Activated naive CD8-positive, alpha-beta T cell treated with anti-CD3 and anti-CD28 coated beads for 36 hours (primary cell): ENCODE measurements around the gene HOXD9. TPM values are rescaled to one million over a fixed set of nuclear protein-coding genes. Genes with fewer than 3 reads are reported as not detected.
A peak's percentile ranks its signal among the peaks of the same experiment; 100 is the strongest.

Experiments used
- DNase-seq: peaks from one replicate; pipeline ENCODE4 v3.0.0; 2021
- H3K27ac Mint-ChIP-seq: one replicate; pipeline ENCODE4 v1.8.0; 2022; ENCODE audit warnings: mild to moderate bottlenecking, moderate library complexity, mixed read lengths
- H3K27me3 Mint-ChIP-seq: one replicate; pipeline ENCODE4 v1.8.0; 2022; ENCODE audit warnings: mild to moderate bottlenecking, mixed read lengths
- H3K36me3 Mint-ChIP-seq: one replicate; pipeline ENCODE4 v1.8.0; 2021; ENCODE audit warnings: mild to moderate bottlenecking, mixed read lengths
- H3K4me1 Mint-ChIP-seq: one replicate; pipeline ENCODE4 v1.8.0; 2021; ENCODE audit warnings: mixed read lengths
- H3K4me3 Mint-ChIP-seq: one replicate; pipeline ENCODE4 v1.8.0; 2022; ENCODE audit warnings: mild to moderate bottlenecking, moderate library complexity, mixed read lengths
- H3K9me3 Mint-ChIP-seq: one replicate; pipeline ENCODE4 v1.8.0; 2022; ENCODE audit warnings: mixed read lengths
- total RNA-seq, 2 experiments: library from RNA; stranded (reverse); gene quantifications; one replicate each; pipeline ENCODE4 v1.2.3, GENCODE V29; 2021

Gene HOXD9
- total RNA-seq, 2 experiments from 2014 or later, result not detected

GRCh38 chr2:176082824-176083751, 39.4 kb upstream of the HOXD9 start:
- Mint-ChIP-seq H3K27me3 (peaks cover 95% of the 10 kb centered on the region), H3K4me1 (peaks cover 17% of the 10 kb centered on the region), H3K36me3 (peaks cover 40% of the 10 kb centered on the region), H3K9me3 (peaks cover 42% of the 10 kb centered on the region), H3K4me3 (peak overlapping the region; percentile 32), H3K27ac (peak overlapping the region; percentile 48)
- DNase-seq, result no peak

- peaks cover 38% of the 10 kb centered on the region for H3K36me3 Mint-ChIP-seq
- peaks cover 37% of the 10 kb centered on the region for H3K9me3 Mint-ChIP-seq
- peak within 1 kb of the TSS; percentile 69 for H3K27ac Mint-ChIP-seq
- H3K27me3 Mint-ChIP-seq, result peaks cover 95% of the 10 kb centered on the region
- peaks cover 19% of the 10 kb centered on the region for H3K4me1 Mint-ChIP-seq
- no peak for DNase-seq
- peak within 1 kb of the TSS; percentile 32 for H3K4me3 Mint-ChIP-seq
Measured at GRCh38 chr2:176083796-176084261, 38.7 kb upstream of the HOXD9 start, which contains the start of gene EVX2. Gene EVX2, minus strand, starts transcription at chr2:176083962. Its CDS starts 186 bp downstream, at chr2:176083776.

GRCh38 chr2:176084611-176085119, 37.9 kb upstream of the HOXD9 start:
- Mint-ChIP-seq H3K27me3 (peaks cover 95% of the 10 kb centered on the region), H3K9me3 (peaks cover 30% of the 10 kb centered on the region), H3K4me1 (peaks cover 12% of the 10 kb centered on the region), H3K36me3 (peaks cover 31% of the 10 kb centered on the region), H3K4me3 (peak overlapping the region; percentile 25), H3K27ac (peak overlapping the region; percentile 69)
- no peak for DNase-seq

DNA sequence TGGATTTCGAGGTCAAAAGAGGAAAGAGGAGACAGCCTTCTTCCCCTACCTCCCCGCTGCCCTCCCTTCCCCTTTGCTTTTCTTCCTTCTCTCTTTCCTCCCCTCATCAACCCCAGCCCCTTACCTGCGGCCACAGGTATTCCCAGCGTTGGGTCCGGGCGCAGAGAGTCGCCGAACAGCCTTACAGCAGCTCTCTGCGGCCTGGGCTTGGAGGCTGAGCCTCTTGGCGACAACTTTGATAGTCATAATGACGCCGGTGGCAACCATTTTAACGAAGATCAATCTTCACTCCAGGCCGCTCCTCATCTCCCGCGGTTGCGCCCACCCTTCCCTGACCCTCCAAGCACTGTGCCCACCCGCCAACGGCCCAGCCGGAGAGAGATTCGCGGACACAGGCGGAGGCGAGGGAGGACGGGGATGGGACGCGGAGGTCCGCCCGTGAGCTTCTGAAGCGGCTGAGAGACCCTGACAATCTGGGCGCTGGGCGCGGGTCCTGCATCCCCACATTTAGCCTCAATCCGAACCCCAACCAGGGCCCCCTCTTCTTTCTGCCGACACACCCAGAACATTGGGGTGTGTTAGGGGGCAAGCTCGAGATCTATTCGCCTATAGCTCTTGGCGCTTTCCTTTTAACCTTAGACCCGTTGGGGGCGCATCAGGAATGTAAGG, 37.3 kb upstream of the HOXD9 start:
- peaks cover 99% of the 10 kb centered on the region for H3K27me3 Mint-ChIP-seq
- H3K27ac Mint-ChIP-seq, result no peak overlapping the region
- H3K4me1 Mint-ChIP-seq, result peaks cover 12% of the 10 kb centered on the region
- H3K4me3 Mint-ChIP-seq, result no peak overlapping the region
- no peak for DNase-seq
- H3K9me3 Mint-ChIP-seq, result peaks cover 30% of the 10 kb centered on the region
- peaks cover 31% of the 10 kb centered on the region for H3K36me3 Mint-ChIP-seq

DNA sequence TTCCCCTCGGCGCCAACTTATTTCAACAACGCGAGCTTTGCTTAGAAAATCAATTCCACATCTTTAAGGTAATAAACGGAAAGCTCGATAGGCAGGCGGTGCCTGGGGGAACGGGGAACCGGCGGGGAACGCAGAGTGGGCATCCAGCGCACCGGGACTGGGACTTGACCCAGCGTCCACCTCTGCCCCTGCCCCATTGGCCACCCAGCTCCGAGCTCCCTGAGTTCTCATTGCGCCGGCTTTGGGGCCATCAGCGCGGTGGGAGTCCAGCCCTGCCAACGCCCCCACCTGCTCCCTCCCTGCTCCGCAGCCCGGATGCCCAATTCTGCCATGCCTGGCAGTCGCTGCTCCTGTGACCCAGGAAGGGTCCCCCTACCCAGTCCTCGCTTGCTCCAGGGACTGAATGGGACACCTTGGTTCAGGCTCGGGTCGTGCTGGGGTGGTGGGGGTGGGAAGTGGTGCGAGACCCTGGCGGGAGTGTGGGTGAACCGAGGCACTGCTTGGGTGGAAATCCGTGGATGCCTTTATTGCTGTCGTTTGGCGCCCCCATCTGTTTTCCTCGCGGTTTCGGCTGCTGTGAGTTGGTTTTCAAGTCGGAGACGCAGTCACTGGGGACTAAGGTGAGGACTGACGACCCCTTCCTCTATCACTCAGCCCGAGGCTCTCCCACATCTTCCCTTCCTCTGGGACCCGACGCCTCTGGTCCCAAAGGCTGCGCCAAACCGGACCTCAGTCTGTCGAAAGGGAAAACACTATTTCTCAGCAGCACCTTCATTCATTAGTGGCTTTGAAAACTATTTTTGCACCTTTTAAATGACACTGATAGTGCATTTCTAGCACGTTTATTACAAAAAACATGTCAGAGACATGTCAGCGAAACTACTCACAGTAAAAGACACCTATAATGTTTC, 36.4 kb upstream of the HOXD9 start:
- peak overlapping the region; percentile 58 for H3K27ac Mint-ChIP-seq

GRCh38 chr2:176087330-176088047, 35.0 kb upstream of the HOXD9 start:
- DNase-seq, result no peak
- H3K27ac Mint-ChIP-seq, result no peak overlapping the region
- peaks cover 98% of the 10 kb centered on the region for H3K27me3 Mint-ChIP-seq
- no peak overlapping the region for H3K4me3 Mint-ChIP-seq
- H3K4me1 Mint-ChIP-seq, result peaks cover 12% of the 10 kb centered on the region
- H3K9me3 Mint-ChIP-seq, result peaks cover 25% of the 10 kb centered on the region
- H3K36me3 Mint-ChIP-seq, result peaks cover 24% of the 10 kb centered on the region

More for the DNA sequence above, 36.4 kb upstream of the HOXD9 start:
- peaks cover 9% of the 10 kb centered on the region for H3K4me1 Mint-ChIP-seq
- H3K4me3 Mint-ChIP-seq, result no peak overlapping the region
- peaks cover 29% of the 10 kb centered on the region for H3K36me3 Mint-ChIP-seq
- no peak for DNase-seq
- peaks cover 100% of the 10 kb centered on the region for H3K27me3 Mint-ChIP-seq
- H3K9me3 Mint-ChIP-seq, result peaks cover 28% of the 10 kb centered on the region

DNA sequence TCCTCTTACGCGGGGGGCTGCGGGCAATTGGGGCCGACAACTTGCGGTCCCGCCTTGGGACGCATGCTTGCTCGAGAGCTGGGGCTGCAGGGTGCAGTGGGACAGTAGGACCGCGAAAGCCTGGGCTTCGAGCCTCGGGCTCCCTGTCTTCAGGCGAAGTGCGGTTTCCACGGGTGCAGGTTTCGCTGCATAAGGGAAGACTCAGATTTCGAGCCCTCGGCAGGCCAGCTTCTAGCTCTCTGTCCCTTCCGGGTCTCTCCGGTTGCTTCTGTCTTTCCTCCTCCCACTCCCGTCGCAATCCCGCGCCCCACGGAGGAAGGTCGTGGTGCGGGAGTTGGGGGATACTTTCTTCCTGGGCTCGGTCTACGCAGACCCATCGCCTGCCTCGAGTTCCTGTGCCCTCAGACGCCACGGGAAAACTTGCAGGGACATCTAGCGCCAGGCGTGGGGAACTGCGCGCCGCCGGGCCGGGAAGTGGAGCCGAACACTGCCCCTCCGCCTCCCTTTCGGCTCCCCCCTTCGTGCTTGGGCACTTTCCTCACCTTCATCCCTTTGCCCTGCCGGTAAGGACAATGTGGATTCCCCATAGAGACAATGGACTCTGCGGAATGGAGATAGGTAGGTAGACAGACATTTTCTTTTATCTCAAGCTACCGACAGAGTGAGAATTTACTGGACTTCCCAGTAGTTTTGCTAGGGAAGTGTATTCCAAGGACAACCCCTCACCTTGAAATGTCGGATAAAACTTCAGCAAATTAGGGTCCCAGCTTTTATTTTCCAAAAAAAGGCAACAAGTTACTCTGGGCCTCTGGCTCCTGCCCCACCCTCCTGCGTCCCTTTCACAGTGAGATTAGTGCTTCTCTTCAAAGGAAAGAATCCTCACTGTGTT, 34.2 kb upstream of the HOXD9 start:
- H3K27me3 Mint-ChIP-seq, result peaks cover 94% of the 10 kb centered on the region
- DNase-seq, result no peak
- H3K4me1 Mint-ChIP-seq, result peaks cover 13% of the 10 kb centered on the region
- H3K9me3 Mint-ChIP-seq, result peaks cover 25% of the 10 kb centered on the region
- H3K4me3 Mint-ChIP-seq, result peak overlapping the region; percentile 58
- H3K27ac Mint-ChIP-seq, result no peak overlapping the region
- peaks cover 20% of the 10 kb centered on the region for H3K36me3 Mint-ChIP-seq

- H3K36me3 Mint-ChIP-seq, result peaks cover 15% of the 10 kb centered on the region
- no peak overlapping the region for H3K4me3 Mint-ChIP-seq
- peaks cover 18% of the 10 kb centered on the region for H3K4me1 Mint-ChIP-seq
- peaks cover 20% of the 10 kb centered on the region for H3K9me3 Mint-ChIP-seq
- H3K27me3 Mint-ChIP-seq, result peaks cover 94% of the 10 kb centered on the region
- H3K27ac Mint-ChIP-seq, result no peak overlapping the region
- DNase-seq, result no peak
Measured at GRCh38 chr2:176088937-176089842, 33.3 kb upstream of the HOXD9 start.

- Mint-ChIP-seq H3K9me3 (peaks cover 14% of the 10 kb centered on the region), H3K36me3 (peaks cover 10% of the 10 kb centered on the region), H3K4me1 (peaks cover 18% of the 10 kb centered on the region), H3K27me3 (peaks cover 94% of the 10 kb centered on the region), H3K4me3 (no peak overlapping the region), H3K27ac (no peak overlapping the region)
- no peak for DNase-seq
Measured at GRCh38 chr2:176089843-176090395, 32.6 kb upstream of the HOXD9 start.

- no peak for DNase-seq
- Mint-ChIP-seq H3K27ac (no peak overlapping the region), H3K4me3 (no peak overlapping the region), H3K4me1 (peaks cover 18% of the 10 kb centered on the region), H3K9me3 (peaks cover 12% of the 10 kb centered on the region), H3K27me3 (peaks cover 94% of the 10 kb centered on the region), H3K36me3 (peaks cover 10% of the 10 kb centered on the region)
Measured at GRCh38 chr2:176090862-176091261, 31.7 kb upstream of the HOXD9 start.

DNA sequence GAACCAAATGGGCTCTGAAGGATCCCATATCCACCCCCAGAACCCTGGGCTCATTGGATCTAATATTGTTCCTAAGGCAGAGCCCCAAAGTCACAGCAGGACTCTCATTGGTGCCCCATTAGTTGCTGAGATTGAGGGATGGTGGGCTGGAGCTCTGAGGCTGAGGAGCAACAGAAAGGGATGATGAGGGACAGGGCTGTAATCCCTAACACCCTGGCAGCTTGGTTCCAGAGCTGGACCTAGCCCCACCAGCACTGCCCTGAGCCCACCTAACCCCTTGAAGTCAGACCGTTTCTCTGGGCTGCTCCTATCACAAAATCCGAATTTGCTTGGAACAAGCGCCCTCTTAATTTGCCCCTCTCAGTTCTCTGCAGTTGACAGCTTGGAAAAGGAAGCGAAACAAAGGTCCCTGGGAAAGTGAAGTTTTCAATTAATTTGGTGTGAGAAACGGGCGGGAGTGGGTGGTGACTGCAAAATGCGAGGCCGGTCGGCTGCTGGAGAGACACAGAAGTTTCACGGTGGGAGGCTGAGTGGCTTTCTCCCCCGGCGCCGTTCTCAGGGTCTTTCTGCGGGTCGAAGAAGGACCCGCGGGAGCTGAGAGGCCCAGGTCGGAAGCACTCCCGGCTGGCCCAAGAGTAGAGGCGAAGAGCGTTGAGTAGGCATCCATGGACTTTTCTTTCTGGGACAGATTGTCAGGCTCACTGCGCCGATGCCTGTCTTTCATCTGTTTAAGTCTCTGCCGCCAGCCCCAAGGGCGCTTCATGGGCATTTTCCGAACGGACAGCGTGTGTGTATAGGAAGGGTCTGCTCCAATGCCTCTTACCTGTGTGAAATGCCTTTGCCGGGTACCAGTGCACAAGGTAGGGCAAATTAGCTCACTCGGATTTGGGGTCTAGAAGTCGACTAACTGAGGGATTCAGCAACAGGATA, 30.9 kb upstream of the HOXD9 start:
- Mint-ChIP-seq H3K36me3 (peaks cover 10% of the 10 kb centered on the region), H3K4me3 (no peak overlapping the region), H3K9me3 (peaks cover 10% of the 10 kb centered on the region), H3K27ac (peak overlapping the region; percentile 52), H3K4me1 (peaks cover 19% of the 10 kb centered on the region), H3K27me3 (peaks cover 94% of the 10 kb centered on the region)
- no peak for DNase-seq
